Muscle of back (tissue), 11 donors: ENCODE results near the gene DLG2. TPM values are rescaled to one million over a fixed set of nuclear protein-coding genes. Genes with fewer than 3 reads are reported as not detected.
"Not testable (repeated sequence)": the region's sequence is repeated elsewhere in the genome, so short reads cannot be mapped to it uniquely, and the experiment has no call there.

Experiments
- DNase-seq, 3 donors: peaks; one replicate each; pipeline versions ENCODE4 v3.0.0 to v3.0.0-alpha.2; 2013
- polyA plus RNA-seq, 10 donors: library from polyadenylated mRNA; unstranded; fragments of 120-200 nt; gene quantifications; one replicate each; pipeline ENCODE4 v1.2.1, GENCODE V29; 2013; ENCODE audit not compliant: insufficient read length in 10 of 10

The DLG2 gene
- polyA plus RNA-seq, 10 donors, result 7.0 to 15.2 (median 10.4) TPM

DNA sequence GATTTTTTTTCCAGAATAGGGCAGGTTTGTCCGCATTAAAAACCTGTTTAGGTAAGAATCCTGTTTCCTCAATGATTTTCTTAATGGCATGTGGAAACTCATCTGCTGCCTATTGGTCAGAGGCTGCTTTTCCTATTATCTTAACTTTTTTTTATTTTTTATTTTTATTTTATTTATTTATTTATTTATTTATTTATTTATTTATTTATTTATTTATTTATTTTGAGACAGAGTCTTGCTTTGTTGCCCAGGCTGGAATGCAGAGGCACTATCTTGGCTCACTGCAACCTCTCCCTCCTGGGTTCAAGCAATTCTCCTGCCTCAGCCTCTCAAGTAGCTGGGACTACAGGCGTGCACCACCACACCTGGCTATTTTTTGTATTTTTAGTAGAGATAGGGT is 389.1 kb downstream of the DLG2 start:
- DNase-seq, result not testable (repeated sequence)

DNA sequence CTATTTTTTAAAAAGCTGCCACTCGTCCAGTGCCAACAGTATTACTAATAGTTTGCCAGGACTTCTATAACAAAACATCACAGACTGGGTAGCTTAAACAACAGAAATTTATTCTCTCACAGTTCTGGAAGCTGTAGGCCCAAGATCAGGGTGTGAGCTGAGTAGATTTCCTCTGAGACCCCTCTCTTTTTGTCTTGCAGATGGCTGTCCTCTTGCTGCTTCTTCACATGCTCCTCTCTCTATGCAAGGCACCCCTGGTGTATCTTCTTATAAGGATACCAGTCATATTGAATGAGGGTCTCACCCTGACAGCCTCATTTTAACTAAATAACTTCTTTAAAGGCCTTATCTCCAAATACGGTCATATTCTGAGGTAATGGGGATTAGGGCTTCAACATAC is 390.9 kb downstream of the DLG2 start:
- no peak for DNase-seq

DNA sequence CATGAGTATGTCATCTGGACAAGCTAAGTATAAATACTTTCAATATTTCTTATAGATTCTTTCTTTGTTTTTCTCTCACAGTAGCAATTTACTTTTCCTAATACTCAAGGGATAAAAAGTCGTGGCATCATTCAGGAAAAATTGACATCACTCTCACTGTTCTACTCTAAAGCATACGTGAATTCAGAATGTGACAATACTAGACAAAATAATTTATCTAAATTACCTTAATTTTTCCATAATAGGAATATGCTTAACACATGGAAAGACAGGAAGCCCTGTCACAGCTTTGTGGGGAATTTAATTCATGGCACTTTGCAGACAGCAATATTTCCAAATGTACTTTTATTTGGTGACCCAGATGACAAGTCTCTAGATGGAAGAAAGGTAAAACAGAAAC is 394.6 kb downstream of the DLG2 start:
- DNase-seq, result no peak

DNA sequence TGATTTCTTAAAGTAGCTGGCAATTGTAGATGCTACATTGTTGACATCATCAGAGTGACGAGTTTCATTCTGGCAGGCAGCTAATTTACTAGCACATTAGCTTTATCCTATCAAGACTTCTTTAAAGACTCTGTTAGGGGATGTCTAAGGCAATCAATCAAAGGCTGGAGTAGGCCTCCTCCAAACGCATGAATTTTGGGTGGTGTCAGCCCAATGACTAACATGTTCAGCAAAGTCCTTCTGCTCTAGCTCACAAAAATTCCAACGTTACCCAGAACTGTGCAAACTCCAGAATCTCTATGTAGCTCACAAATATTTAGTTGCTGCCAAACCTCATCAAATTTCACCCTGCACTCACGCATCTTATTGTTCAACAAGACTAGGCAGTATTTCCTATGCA is 395.6 kb downstream of the DLG2 start:
- DNase-seq, result no peak

DNA sequence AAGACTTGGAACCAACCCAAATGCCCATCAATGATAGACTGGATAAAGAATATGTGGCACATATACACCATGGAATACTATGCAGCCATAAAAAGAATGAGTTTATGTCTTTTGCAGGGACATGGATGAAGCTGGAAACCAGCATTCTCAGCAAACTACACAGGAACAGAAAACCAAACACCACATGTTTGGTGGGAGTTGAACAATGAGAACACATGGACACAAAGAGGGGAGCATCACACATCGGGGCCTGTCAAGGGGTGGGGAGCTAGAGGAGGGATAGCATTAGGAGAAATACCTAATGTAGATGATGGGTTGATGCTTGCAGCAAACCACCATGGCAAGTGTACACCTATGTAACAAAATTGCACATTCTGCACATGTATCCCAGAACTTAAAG is 397.4 kb downstream of the DLG2 start:
- DNase-seq, result not testable (repeated sequence)

DNA sequence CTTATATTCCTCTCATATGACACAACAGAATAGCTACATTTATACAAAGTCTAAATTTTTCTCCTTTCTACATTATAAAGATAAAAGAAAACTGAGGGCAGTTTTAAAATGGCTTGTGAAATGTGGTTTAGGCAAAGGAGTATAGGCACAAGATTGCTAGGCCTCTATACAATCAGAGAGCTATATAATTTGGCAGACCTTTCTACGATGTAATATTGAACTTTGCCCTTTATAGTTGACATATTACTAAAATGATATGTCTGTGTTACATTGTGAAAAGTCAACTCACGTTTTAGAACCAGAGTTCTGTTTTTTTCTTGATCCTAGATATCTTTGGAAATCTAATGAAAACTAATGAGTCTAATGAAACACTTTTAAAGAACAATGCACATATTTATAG is 430.2 kb downstream of the DLG2 start:
- no peak for DNase-seq

DNA sequence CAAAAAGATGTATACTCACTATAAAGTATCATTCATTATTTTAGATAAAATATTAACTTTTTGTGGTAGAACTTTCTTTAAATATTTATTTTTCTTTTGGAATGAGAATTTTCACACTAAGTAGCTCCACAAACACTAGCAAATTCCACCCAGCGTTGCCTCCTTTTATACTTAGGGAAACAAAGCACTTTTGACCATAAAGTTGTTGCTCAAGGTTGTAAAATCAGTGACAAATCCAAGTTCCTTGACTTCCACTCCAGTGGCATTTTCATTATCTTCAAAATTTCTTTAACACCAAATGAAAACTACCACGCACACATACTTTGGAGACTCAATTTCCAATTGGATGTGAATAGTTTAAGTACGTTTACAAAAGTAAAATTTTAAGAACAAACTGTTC is 431.2 kb downstream of the DLG2 start:
- no peak for DNase-seq

DNA sequence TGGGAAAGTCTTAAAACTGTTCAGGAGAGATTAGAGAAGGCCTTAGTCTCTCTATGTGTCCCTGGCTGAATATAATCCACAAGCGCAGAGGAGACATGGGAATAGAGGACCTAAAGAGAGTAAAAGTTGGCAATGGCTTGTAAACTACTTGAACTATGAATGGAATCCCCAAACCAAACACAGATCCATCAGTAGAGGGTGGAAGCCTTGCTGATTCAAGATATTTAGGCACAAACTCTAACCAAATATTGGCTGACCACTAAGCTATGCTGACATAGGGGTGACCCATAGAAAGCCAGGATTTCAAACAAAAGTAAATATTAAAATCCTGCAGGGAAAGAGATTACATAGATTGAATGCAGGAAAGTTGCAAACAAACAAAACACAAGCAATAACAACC is 439.2 kb downstream of the DLG2 start:
- no peak for DNase-seq

DNA sequence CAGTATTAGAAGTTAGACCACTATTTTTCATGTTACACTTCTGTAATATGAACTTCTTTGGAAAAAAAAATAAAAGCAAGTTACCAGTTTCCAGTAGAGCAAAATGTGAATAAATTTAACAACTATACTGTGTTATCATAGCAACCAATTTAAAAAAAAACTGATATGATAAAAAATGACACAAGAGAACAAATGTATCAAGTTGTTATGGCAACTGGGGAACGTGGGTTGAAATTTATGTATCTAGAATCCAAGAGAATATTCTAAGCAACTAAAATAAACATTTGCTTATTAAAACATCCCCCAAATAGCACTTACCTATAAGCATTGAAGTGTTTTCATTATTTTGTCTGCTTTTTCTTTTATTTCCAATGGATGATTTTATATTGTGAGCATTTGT is 442.4 kb downstream of the DLG2 start:
- DNase-seq, result no peak

DNA sequence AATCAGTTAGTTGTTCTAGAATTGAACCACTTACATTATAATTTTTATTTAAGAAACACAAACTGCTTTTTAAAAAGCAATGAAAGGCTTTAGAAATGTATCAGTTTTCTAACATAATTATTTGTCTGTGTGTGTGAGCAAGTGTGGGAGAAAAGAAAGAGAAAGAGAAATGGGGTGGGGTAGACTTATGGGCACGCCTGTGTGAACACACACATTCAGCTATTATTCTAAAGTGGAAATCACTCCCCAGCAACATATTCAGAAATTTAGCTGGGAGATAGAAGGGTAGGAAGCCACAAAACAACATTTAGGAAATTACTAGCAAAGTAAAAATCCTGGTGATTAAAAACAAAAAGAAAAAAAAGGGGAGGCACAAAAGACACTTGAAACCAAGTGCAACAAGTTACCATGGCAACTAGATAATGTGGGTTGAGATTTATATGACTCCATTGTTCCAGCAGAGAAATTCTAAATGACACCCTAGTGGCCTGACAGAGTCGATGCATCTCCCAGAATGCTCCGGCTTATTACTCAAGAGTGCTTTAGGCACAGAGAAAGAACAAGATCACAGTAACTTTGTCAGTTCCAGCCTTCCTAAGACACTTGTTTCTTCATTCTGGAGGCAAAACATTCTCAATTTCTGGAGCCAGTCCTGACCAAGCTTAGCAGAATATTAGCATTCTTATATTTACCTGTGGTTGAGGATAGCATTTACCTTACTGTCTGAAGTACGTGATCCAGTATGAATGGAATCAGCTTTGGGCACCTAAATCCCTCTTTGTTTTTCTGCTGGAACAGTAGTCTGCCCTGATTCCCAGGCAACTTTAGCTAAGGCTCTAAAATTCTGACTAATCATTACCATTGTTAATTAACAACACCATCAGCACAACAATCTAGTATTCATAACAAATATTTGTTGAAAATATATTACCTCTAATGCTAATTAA is 444.4 kb downstream of the DLG2 start:
- DNase-seq, result peak in 2 of 3 donors; percentile 1 to 9

DNA sequence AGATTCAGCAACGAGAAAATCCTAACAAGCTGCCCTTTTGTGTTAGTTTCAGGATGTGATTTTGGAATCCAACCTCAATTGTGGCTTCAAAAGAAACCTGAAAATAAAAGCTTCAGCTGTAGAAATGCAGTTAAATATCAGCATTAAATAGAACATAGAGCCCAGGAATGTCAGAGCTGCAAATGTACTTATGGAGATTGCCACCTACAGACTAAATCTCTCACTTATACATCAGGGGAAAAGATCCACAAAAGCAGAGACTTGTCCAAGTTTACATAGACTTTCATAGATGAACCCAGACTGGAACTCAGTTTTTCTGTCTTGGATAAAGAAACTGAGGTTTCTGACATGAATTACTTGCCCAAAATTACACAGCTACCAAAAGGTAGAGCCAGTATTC is 446.6 kb downstream of the DLG2 start:
- DNase-seq, result no peak

DNA sequence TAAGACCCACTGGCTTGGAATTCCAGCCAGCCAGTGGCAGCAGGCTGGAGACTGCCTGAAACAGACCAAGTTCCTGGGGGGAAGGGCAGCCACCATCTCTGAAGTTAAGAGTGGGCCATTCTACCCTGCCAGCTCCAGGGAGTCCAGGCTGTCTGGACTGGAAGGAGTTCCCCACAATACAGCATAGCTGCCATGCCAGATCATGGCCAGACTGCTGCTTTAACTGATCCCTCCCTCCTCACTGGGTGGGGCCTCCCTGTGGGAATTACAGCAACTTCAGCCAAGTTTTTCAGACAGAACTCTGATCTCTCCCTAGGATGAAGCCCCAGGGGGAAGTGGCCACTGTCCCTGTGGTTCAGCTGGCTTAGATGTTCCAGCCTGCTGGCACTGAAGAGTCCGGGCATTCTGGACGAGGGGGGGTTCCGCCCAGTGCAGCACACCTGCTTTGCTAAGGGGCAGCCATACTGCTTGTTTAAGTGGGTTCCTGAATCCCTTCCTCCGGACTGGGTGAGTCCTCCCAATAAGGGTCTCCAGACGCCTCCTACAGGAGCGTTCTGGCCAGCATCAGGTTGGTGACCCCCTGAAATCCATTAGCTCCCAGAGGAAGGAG is 455.4 kb downstream of the DLG2 start:
- DNase-seq, result no peak

DNA sequence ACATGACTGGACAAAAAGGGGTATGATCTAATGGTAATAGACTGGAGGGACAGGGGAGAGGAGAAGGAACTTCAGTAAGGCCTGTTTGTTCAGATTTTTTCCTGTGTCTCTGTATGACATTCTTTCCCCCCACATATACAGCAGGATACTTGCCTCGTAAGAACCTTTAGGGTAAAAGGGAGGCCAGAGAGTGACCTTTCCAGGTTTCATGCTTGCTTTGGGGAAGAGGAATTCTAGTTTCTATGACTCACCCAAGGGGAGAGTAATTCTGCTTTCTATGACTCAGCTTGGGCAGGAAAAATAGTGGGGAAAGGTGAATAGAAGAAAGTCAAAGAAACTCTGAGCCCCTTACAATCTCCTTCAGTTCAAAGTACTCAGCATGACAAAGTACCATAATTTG is 457.0 kb downstream of the DLG2 start:
- peak in 1 of 3 donors; percentile 9 for DNase-seq

DNA sequence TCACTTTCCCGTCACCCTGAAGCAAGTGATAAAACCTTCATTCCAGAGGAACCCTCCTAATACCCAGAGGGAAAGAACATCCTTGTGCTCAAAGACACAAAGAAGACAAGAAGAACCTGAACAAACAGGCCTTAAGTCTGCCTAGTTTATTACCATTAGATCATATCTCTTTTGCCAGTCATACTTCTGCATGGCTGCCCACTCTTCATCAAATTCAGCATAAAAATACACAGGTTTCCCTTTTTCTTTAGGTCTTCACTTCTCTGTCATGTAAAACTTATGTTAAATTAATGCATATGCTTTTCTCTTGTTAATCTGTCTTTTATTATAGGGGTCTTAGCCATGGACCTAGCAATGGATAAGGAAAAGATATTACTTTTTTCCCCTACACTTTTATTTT is 459.7 kb downstream of the DLG2 start:
- no peak for DNase-seq

DNA sequence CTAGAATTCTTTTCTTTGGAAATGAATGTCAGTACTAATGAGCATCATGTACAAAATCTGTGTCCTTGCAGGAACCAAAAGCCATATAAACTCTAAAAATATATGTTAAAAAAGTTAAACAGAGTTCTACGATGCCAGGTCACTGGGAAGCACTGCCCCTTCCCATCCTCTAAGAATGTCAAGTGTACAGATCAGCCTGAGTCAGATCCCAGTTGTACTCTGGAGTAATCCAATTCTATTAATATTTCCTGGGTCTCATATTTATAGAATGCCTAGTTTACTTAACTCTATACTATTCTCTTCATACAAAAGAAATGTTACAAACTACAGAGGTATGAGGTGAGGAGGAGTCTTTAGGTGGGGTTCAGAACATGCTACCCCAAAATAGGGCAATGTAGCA is 460.1 kb downstream of the DLG2 start:
- DNase-seq, result no peak

DNA sequence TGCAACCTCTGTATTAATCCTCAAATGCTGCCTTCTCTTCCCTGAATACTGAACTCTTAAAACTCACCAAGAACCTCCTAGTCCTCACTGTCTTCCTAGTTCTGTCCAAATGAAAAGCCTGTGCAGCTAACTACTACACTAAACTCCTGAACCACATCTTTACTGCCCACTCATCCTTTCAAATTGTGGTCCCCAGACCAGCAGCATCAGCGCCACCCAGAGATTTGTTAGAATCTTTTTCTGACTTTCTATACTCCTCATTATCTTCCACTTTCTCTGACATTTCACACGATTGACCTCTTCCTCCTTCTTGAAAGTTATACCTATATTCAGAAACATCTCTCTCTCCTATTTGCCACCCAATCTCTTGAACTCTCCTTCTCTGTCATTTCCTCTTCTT is 461.3 kb downstream of the DLG2 start:
- DNase-seq, result no peak

DNA sequence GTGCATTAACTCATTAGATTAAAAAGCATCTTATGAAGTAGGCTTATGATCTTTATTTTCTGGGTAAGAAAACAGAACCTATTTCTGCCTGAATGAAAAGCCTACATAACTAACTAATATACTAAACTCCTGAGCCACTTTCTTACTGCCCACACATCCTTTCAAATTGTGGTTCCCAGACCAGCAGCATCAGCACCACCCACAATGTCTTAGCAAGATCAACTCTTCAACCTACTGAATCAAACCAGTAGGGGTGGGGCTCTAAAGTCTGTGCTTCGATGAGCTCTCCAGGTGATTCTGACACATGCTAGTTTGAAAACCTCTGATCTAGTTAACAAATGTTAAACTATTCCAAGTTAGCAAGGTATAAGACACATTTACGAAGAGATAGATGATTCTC is 462.4 kb downstream of the DLG2 start:
- no peak for DNase-seq

DNA sequence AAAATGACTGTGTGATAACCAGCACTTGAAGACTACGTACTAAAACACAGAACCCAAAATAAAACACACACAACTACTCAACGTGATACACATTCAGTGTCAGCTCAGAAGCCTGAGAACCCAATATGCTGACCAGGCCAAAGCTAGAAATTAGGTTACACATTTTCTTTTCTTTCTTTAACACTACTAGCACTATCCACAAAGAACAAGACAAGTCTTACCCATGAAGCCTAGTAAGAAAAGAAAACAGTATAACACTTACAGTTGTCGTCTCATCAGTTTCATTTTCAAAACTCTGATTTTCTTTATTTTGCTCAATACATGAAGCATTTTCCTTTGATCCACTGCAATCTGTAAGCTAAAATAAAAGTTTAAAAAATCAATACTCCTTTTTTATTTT is 472.9 kb downstream of the DLG2 start:
- no peak for DNase-seq

DNA sequence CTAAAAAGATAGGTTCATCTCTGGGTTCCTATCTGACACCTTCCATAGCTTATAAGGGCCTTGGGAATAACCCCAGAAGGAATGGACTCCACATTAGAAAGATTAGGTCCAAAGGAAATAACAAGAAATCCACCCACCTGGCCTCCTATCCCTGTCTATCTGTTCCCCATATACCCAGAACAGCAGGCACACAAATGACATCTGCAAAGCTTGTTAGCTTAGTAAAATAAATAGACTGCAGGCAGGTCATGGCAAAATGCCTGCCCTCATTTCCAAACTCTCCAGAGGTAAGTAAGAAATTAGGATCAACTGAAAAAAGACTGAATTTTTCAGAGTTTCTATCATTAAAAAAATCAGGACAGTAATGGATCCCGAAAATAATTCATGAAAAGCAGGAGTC is 489.5 kb downstream of the DLG2 start:
- no peak for DNase-seq

DNA sequence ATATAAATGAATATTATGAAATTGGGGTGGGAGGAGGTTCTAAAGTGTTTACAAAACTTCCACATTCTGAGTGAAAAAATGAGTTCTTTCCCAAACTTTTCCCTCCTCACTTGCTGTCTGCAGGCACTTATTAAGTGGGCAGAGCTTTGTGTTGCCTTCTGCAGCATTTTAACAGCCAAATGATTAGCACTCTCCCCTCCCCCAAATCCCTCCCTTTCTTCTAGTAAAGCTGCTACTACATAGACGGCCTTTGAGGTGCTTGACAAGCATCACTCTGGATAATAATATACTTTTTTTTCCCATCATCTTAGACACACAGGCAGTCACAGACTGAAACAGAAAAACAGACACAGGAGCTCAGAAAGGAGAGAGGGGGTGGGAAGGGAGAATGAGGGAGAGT is 493.5 kb downstream of the DLG2 start:
- peak in 1 of 3 donors; percentile 6 for DNase-seq

DNA sequence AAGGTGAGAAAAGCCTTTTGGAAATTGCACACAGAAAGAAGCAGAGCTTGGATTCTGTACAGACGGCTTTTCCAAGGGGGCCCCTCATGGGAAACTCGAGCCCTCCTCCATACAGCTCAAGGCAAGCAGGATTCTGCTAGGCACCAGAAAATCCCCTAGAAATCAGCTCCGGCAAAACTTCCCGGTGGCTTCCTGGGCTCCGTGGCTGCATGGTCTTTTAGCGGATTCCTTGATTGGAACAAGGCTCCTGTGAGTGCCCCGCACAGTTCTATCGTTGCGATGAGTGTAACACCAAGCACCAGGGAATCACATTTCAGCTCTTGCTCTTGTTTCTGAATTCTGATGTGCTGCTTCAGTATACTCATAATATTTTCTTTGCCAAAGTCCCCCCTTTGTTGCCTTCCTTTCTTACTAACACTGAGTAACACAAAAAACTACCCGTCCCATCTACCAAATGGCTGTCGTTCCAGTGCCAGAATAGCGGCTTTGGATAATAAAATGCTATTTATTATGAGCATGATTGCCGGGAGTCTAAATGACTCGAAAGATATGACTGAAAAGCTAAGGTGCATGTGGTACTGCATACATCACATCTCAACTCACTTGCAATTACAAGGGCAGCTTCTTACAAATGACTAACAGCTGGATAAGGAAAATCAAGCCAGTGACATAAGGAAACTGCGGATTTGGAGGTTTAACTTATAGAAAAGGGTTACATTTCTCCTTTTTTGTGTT is 494.1 kb downstream of the DLG2 start:
- DNase-seq, result peak; percentile 9 to 59 (median 13)

DNA sequence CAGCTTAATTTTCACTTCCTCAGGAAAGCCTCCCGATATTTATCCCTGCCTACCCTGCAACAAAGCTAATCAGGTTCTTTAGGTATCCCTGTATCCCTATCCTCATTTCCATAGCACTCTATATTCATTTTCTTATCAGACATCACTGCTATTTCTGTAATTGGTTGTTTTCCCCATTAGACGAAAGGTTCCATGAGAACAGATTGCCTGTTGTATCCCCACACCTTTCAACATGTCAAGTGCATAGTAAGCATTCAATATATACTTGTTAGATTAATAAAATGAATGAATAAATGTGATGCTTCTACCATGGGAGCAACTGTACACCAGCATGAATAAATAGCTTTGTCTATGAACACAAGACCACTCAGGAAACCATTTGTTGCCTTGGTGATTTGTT is 499.8 kb downstream of the DLG2 start:
- no peak for DNase-seq

DNA sequence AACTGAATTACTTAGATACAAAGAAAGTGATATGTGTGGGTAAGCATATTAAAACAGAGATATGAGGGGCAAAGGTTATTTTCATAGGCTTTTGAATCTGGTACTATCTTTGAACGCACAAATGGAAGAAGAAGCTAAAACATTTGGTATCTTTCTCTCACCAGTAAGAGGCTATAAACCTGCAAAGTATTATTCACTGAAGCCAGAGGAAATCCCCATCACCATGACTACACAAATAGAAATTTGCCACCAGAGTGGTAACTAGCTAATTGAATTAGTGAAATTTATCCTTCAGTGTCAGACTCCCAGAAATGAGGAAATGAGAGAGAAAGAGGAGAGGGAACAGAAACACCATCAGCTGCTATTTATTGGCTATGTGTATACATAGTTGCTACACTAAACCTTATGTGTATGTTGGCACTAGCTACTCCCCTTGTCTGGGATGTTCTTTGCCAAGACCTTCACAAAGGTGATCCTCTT is 503.4 kb downstream of the DLG2 start:
- no peak for DNase-seq
